ENCODE results near the gene ZNF438. TPM values are rescaled to one million over a fixed set of nuclear protein-coding genes. Genes with fewer than 3 reads are reported as not detected.
"Not testable (repeated sequence)": the region's sequence is repeated elsewhere in the genome, so short reads cannot be mapped to it uniquely, and the experiment has no call there.

ZNF438 gene
- total RNA-seq, 1 experiment from 2014 or later: 2.0 TPM

DNA sequence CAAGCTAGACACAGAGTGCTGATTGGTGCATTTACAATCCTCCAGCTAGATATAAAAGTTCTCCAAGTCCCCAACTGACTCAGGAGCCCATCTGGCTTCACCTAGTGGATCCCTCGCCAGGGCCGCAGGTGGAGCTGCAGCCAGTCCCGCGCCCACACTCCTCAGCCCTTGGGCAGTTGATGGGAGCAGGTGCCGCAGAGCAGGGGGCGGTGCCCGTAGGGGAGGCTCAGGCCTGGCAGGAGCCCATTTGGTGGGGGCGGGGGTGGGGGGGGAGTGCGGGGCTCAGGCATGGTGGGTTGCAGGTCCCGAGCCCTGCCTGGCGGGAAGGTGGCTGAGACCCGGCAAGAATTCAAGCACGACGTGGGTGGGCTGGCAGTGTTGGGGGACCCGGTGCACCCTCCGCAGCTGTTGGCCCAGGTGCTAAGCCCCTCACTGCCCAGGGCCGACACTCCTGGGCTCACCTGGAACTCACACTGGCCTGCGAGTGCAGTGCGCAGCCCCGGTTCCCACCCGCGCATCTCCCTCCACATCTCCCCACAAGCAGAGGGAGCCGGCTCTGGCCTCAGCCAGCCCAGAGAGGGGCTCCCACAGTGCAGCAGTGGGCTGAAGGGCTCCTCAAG, 101.7 kb downstream of the ZNF438 start:
- DNase-seq (ENCODE audit: low spot score): no peak
- Histone ChIP-seq H3K9me3 (ENCODE audit: low read depth, low read length, poor library complexity, severe bottlenecking) (peaks cover 2% of the 10 kb centered on the region), H3K4me3 (ENCODE audit: low read depth, low read length, poor library complexity, severe bottlenecking) (no peak overlapping the region), H3K27me3 (replicated peaks; ENCODE audit: insufficient read depth, low read depth, low read length, poor library complexity) (no peaks in the 10 kb centered on the region), H3K4me1 (ENCODE audit: insufficient read depth, low read length, poor library complexity, severe bottlenecking) (no peaks in the 10 kb centered on the region), H3K27ac (ENCODE audit: low read depth, low read length, poor library complexity, severe bottlenecking) (no peak overlapping the region), H3K36me3 (ENCODE audit: insufficient read depth, low read length, poor library complexity, severe bottlenecking) (no peaks in the 10 kb centered on the region)
- no TSS peak for BruUV-seq (replicated peaks)
- CTCF ChIA-PET: no interaction called here
- POLR2A ChIA-PET (ENCODE audit: low non-redundant PET): no interaction called here
- TF ChIP-seq EZH2 (IDR thresholded peaks at IDR 0.05; ENCODE audit: borderline replicate concordance, low read depth, low read length, poor library complexity, severe bottlenecking): no peak
- TF ChIP-seq, protein P1, sequence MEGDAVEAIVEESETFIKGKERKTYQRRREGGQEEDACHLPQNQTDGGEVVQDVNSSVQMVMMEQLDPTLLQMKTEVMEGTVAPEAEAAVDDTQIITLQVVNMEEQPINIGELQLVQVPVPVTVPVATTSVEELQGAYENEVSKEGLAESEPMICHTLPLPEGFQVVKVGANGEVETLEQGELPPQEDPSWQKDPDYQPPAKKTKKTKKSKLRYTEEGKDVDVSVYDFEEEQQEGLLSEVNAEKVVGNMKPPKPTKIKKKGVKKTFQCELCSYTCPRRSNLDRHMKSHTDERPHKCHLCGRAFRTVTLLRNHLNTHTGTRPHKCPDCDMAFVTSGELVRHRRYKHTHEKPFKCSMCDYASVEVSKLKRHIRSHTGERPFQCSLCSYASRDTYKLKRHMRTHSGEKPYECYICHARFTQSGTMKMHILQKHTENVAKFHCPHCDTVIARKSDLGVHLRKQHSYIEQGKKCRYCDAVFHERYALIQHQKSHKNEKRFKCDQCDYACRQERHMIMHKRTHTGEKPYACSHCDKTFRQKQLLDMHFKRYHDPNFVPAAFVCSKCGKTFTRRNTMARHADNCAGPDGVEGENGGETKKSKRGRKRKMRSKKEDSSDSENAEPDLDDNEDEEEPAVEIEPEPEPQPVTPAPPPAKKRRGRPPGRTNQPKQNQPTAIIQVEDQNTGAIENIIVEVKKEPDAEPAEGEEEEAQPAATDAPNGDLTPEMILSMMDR (conservative IDR thresholded peaks at IDR 0.05; ENCODE audit: low read depth, low read length): no peak
- intact Hi-C loops (cut with micrococcal nuclease; ENCODE audit: unreplicated experiment): no loop called here

DNA sequence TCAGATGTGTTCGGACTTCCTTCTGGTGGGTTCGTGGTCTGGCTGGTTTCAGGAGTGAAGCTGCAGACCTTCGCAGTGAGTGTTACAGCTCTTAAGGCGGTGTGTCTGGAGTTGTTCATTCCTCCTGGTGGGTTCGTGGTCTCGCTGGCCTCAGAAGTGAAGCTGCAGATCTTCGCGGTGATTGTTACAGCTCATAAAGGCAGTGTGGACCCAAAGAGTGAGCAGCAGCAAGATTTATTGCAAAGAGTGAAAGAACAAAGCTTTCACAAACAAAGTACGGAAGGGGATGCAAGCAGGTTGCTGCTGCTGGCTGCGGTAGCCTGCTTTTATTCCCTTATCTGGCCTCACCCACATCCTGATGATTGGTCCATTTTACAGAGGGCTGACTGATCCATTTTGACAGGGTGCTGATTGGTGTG, 102.3 kb downstream of the ZNF438 start:
- BruUV-seq (replicated peaks); DNase-seq (ENCODE audit: low spot score); H3K4me3 ChIP-seq (ENCODE audit: low read depth, low read length, poor library complexity, severe bottlenecking); H3K9me3 ChIP-seq (ENCODE audit: low read depth, low read length, poor library complexity, severe bottlenecking); intact Hi-C loops (cut with micrococcal nuclease; ENCODE audit: unreplicated experiment); H3K4me1 ChIP-seq (ENCODE audit: insufficient read depth, low read length, poor library complexity, severe bottlenecking); H3K36me3 ChIP-seq (ENCODE audit: insufficient read depth, low read length, poor library complexity, severe bottlenecking); CTCF ChIA-PET; POLR2A ChIA-PET (ENCODE audit: low non-redundant PET); H3K27ac ChIP-seq (ENCODE audit: low read depth, low read length, poor library complexity, severe bottlenecking); H3K27me3 ChIP-seq (replicated peaks; ENCODE audit: insufficient read depth, low read depth, low read length, poor library complexity): not testable (repeated sequence)

DNA sequence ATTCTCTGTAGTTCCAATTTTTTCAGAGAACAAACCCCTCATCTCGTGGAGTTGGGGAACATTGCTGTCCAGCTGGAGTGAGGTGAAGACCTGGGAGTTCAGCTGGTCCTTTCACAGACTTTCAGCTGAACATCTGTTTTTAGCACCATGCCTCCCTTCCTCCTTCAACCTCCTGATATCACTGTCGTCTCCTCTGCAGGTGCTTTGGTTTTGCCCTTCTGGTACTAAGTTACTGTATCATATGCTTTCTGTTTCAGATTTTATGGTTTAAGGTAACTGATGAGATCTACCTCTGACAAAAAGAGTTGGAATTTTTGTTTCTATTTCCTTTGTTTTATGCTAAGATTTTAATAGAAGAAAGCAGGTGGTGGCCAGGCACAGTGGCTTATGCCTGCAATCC, 102.9 kb downstream of the ZNF438 start:
- intact Hi-C loops (cut with micrococcal nuclease; ENCODE audit: unreplicated experiment): no loop called here
- Histone ChIP-seq H3K27me3 (replicated peaks; ENCODE audit: insufficient read depth, low read depth, low read length, poor library complexity) (no peaks in the 10 kb centered on the region), H3K4me1 (ENCODE audit: insufficient read depth, low read length, poor library complexity, severe bottlenecking) (no peaks in the 10 kb centered on the region), H3K4me3 (ENCODE audit: low read depth, low read length, poor library complexity, severe bottlenecking) (no peak overlapping the region), H3K27ac (ENCODE audit: low read depth, low read length, poor library complexity, severe bottlenecking) (no peak overlapping the region), H3K36me3 (ENCODE audit: insufficient read depth, low read length, poor library complexity, severe bottlenecking) (no peaks in the 10 kb centered on the region), H3K9me3 (ENCODE audit: low read depth, low read length, poor library complexity, severe bottlenecking) (peaks cover 5% of the 10 kb centered on the region)
- TF ChIP-seq, protein P1 (conservative IDR thresholded peaks at IDR 0.05; ENCODE audit: low read depth, low read length): no peak
- ChIA-PET POLR2A (ENCODE audit: low non-redundant PET) (no interaction called here), CTCF (no interaction called here)
- DNase-seq (ENCODE audit: low spot score): no peak
- no TSS peak for BruUV-seq (replicated peaks)

DNA sequence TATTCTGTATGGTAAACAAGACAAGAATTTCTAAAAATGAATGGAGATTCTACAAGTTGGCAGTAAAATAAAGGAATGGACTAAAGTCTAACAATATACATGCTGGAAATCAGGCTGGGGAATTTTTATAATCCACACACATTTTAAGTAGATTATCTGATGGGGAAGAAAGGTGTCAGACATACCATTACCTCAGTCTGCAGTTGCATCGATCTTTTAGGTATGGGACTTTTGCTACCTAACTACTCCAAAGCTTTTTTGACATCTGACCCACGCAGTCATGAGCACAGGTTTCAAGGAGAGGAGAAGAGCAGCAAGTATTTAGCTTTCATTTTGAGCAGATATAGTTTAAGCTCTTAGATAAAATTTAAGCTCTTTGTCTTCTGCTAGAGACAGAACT, 113.0 kb downstream of the ZNF438 start:
- intact Hi-C loops (cut with micrococcal nuclease; ENCODE audit: unreplicated experiment): no loop called here
- CTCF ChIA-PET: no interaction called here
- POLR2A ChIA-PET (ENCODE audit: low non-redundant PET): interaction anchor here (0.5 kb wide), 1 partner anchor 1034 kb away, joined by 11 read pairs; no protein-coding TSS in a partner anchor
- Histone ChIP-seq H3K4me1 (ENCODE audit: insufficient read depth, low read length, poor library complexity, severe bottlenecking) (no peaks in the 10 kb centered on the region), H3K36me3 (ENCODE audit: insufficient read depth, low read length, poor library complexity, severe bottlenecking) (no peaks in the 10 kb centered on the region), H3K9me3 (ENCODE audit: low read depth, low read length, poor library complexity, severe bottlenecking) (no peaks in the 10 kb centered on the region), H3K27ac (ENCODE audit: low read depth, low read length, poor library complexity, severe bottlenecking) (no peak overlapping the region), H3K27me3 (replicated peaks; ENCODE audit: insufficient read depth, low read depth, low read length, poor library complexity) (no peaks in the 10 kb centered on the region), H3K4me3 (ENCODE audit: low read depth, low read length, poor library complexity, severe bottlenecking) (no peak overlapping the region)
- TF ChIP-seq, protein P1 (conservative IDR thresholded peaks at IDR 0.05; ENCODE audit: low read depth, low read length): no peak
- TF ChIP-seq EZH2 (IDR thresholded peaks at IDR 0.05; ENCODE audit: borderline replicate concordance, low read depth, low read length, poor library complexity, severe bottlenecking): no peak
- no peak for DNase-seq (ENCODE audit: low spot score)
- BruUV-seq (replicated peaks): no TSS peak
